Naive thymus-derived CD8-positive, alpha-beta T cell (primary cell): ENCODE results near the gene ZMYND11. TPM values are rescaled to one million over a fixed set of nuclear protein-coding genes. Genes with fewer than 3 reads are reported as not detected.
"Not testable (repeated sequence)": the region's sequence is repeated elsewhere in the genome, so short reads cannot be mapped to it uniquely, and the experiment has no call there.

Source experiments
- ATAC-seq, 2 donors: fragments of 150-1000 bp; cut with Tn5 transposase in 1 of 2; sonication (Bioruptor Pico), chemical (Tn5 transposase) in 1 of 2; 1 replicate in 1 of 2; 2 replicates in 1 of 2; pipeline ENCODE4 v1.10.0; 2021; ENCODE audit warnings: mild to moderate bottlenecking in 2 of 2, moderate library complexity in 2 of 2
- POLR2A ChIA-PET: fragments of 350-600 bp; sonication (Branson Sonifier 250); formaldehyde crosslinking; loops from one replicate; lab custom pipeline; 2021; ENCODE audit warnings: antibody characterized with exemption; lab: Charles Lee
- DNase-seq, 10 donors: peaks; one replicate each; pipeline versions ENCODE4 v3.0.0 to v3.0.0-alpha.2; 2020 to 2022
- H3K27ac Mint-ChIP-seq, 10 donors: one replicate each; pipeline ENCODE4 v1.8.0; 2020 to 2022; ENCODE audit warnings: mild to moderate bottlenecking in 10 of 10, mixed read lengths in 10 of 10, moderate library complexity in 4 of 10, inconsistent platforms in 1 of 10
- H3K27me3 Mint-ChIP-seq, 5 donors: one replicate each; pipeline ENCODE4 v1.8.0; 2021 to 2022; ENCODE audit warnings: mixed read lengths in 5 of 5
- H3K36me3 Mint-ChIP-seq, 3 donors: one replicate each; pipeline ENCODE4 v1.8.0; 2020 to 2022; ENCODE audit warnings: mixed read lengths in 3 of 3, mild to moderate bottlenecking in 2 of 3, inconsistent platforms in 1 of 3
- H3K4me1 Mint-ChIP-seq, 4 donors: one replicate each; pipeline ENCODE4 v1.8.0; 2021 to 2022; ENCODE audit warnings: mixed read lengths in 4 of 4
- H3K4me3 Mint-ChIP-seq, 10 donors: one replicate each; pipeline ENCODE4 v1.8.0; 2020 to 2022; ENCODE audit warnings: mild to moderate bottlenecking in 10 of 10, mixed read lengths in 10 of 10, moderate library complexity in 6 of 10, inconsistent platforms in 1 of 10
- H3K9me3 Mint-ChIP-seq, 9 donors: one replicate each; pipeline ENCODE4 v1.8.0; 2020 to 2022; ENCODE audit warnings: mixed read lengths in 9 of 9, mild to moderate bottlenecking in 3 of 9, inconsistent platforms in 1 of 9, moderate library complexity in 1 of 9
- polyA plus RNA-seq, 3 donors: library from polyadenylated mRNA; unstranded; fragments of 300-500 nt; fragmentation: Illumina TruSeq; gene quantifications; one replicate each; pipeline ENCODE4 v1.2.3, GENCODE V29; 2021
- total RNA-seq, 8 experiments: library from RNA in 2 of 8; stranded (reverse) in 2 of 8; gene quantifications; one replicate each; pipeline ENCODE4 v1.2.3 and lab custom pipeline; 2021 to 2026

ZMYND11 gene
- total and polyA plus RNA-seq, 5 experiments from 2014 or later = 29.8 to 71.1 (median 41.0) TPM

- ATAC-seq (no peak), DNase-seq (no peak)
- Mint-ChIP-seq H3K27me3 (no peaks in the 10 kb centered on the region), H3K36me3 (peaks cover 30 to 64% (median 41%) of the 10 kb centered on the region in 3 donors), H3K27ac (peak overlapping the region in 3 of 10 donors; percentile 9 to 42 (median 18)), H3K4me3 (no peak overlapping the region), H3K9me3 (peaks cover 0 to 10% (median 4%) of the 10 kb centered on the region in 9 donors), H3K4me1 (peaks cover 8 to 17% (median 10%) of the 10 kb centered on the region in 4 donors)
- POLR2A ChIA-PET = no interaction called here
Measured at GRCh38 chr10:182441-183201, 47.4 kb downstream of the ZMYND11 start.

DNA sequence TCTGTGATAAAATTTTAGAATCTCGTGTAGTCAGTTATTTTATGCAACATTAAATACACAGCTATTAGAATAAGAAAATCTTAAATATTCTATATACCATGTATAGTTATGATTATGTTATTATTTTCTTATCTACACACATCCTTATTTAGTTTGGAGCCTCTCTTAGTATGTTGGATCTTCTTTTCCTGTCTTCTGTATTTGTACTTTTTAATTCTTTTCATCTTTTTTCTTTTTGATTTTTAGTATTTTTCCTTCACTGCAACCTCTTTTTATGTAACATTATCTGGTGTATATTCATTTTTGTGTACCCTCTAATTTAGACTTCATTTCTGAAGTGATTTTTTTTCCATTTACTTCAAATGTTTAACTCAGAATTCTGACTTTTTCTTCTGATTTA, 48.9 kb downstream of the ZMYND11 start:
- peaks cover 30 to 76% (median 46%) of the 10 kb centered on the region in 3 donors for H3K36me3 Mint-ChIP-seq
- no peak for DNase-seq
- H3K27me3 Mint-ChIP-seq = no peaks in the 10 kb centered on the region
- no peak for ATAC-seq
- POLR2A ChIA-PET = no interaction called here
- H3K4me1 Mint-ChIP-seq = peaks cover 9 to 14% (median 10%) of the 10 kb centered on the region in 4 donors
- no peak overlapping the region for H3K4me3 Mint-ChIP-seq
- H3K27ac Mint-ChIP-seq = peak overlapping the region in 1 of 10 donors; percentile 67
- H3K9me3 Mint-ChIP-seq = peaks cover 0 to 10% (median 4%) of the 10 kb centered on the region in 9 donors

GRCh38 chr10:184911-185310, 49.7 kb downstream of the ZMYND11 start:
- POLR2A ChIA-PET = no interaction called here
- peaks cover 30 to 78% (median 44%) of the 10 kb centered on the region in 3 donors for H3K36me3 Mint-ChIP-seq
- no peak overlapping the region for H3K4me3 Mint-ChIP-seq
- no peaks in the 10 kb centered on the region for H3K27me3 Mint-ChIP-seq
- H3K9me3 Mint-ChIP-seq = peaks cover 0 to 10% (median 4%) of the 10 kb centered on the region in 9 donors
- peaks cover 8 to 16% (median 12%) of the 10 kb centered on the region in 4 donors for H3K4me1 Mint-ChIP-seq
- DNase-seq = no peak
- no peak overlapping the region for H3K27ac Mint-ChIP-seq
- ATAC-seq = no peak

DNA sequence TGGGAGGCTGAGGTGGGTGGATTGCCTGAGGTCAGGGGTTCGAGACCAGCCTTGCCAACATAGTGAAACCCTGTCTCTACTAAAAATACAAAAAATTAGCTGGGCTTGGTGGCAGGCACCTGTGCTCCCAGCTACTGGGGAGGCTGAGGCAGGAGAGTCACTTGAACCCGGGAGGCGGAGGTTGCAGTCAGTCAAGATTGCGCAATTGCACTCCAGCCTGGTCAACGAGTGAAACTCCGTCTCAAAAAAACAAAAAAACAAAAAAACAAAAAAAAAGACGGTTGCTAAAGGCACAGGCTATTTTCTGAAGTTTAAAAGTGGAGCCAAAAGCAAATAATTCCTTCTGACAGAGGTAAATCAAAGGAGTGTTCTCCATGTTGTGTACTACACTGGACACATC, 50.3 kb downstream of the ZMYND11 start:
- H3K4me1 Mint-ChIP-seq = peaks cover 9 to 21% (median 14%) of the 10 kb centered on the region in 4 donors
- H3K4me3 Mint-ChIP-seq, H3K27me3 Mint-ChIP-seq, POLR2A ChIA-PET, H3K9me3 Mint-ChIP-seq, ATAC-seq, DNase-seq, H3K27ac Mint-ChIP-seq: not testable (repeated sequence)
- H3K36me3 Mint-ChIP-seq = peaks cover 34 to 78% (median 46%) of the 10 kb centered on the region in 3 donors

- H3K36me3 Mint-ChIP-seq = peaks cover 35 to 82% (median 43%) of the 10 kb centered on the region in 3 donors
- POLR2A ChIA-PET = no interaction called here
- peaks cover 9 to 19% (median 16%) of the 10 kb centered on the region in 4 donors for H3K4me1 Mint-ChIP-seq
- DNase-seq (no peak), ATAC-seq (no peak)
- H3K9me3 Mint-ChIP-seq = peaks cover 0 to 10% (median 4%) of the 10 kb centered on the region in 9 donors
- no peak overlapping the region for H3K4me3 Mint-ChIP-seq
- H3K27ac Mint-ChIP-seq = no peak overlapping the region
- no peaks in the 10 kb centered on the region for H3K27me3 Mint-ChIP-seq
Measured at GRCh38 chr10:186911-187310, 51.7 kb downstream of the ZMYND11 start.

DNA sequence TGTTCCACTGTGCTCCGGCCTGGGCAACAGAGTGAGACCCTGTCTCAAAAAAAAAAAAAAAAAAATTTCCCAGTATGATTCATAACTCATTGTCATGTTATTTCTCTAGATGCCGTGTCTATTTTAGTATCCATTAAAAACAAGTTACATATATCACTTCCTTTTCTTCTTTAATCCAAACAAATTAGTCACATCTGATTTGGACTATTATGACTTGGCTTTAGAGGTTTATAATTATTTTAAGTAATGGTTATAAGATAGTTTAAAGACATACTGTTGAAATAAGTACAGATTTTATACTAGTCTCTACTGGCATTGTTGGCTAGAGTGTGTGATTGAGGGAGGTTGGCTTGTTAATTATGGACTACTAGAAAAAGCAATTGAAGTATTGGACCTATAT, 53.3 kb downstream of the ZMYND11 start:
- no peak for ATAC-seq
- DNase-seq = no peak
- no peak overlapping the region for H3K27ac Mint-ChIP-seq
- no peak overlapping the region for H3K4me3 Mint-ChIP-seq
- peaks cover 0 to 10% (median 4%) of the 10 kb centered on the region in 9 donors for H3K9me3 Mint-ChIP-seq
- H3K4me1 Mint-ChIP-seq = peaks cover 6 to 27% (median 22%) of the 10 kb centered on the region in 4 donors
- no peaks in the 10 kb centered on the region for H3K27me3 Mint-ChIP-seq
- peaks cover 20 to 75% (median 33%) of the 10 kb centered on the region in 3 donors for H3K36me3 Mint-ChIP-seq
- POLR2A ChIA-PET = no interaction called here

- Mint-ChIP-seq H3K36me3 (peaks cover 6 to 71% (median 24%) of the 10 kb centered on the region in 3 donors), H3K4me1 (peaks cover 11 to 26% (median 18%) of the 10 kb centered on the region in 4 donors), H3K27ac (peak overlapping the region in 3 of 10 donors; percentile 39 to 81 (median 63)), H3K4me3 (no peak overlapping the region), H3K9me3 (no peaks in the 10 kb centered on the region), H3K27me3 (no peaks in the 10 kb centered on the region)
- ATAC-seq (no peak), DNase-seq (no peak)
- POLR2A ChIA-PET = no interaction called here
Measured at GRCh38 chr10:190216-190615, 55.0 kb downstream of the ZMYND11 start.

- H3K9me3 Mint-ChIP-seq = no peaks in the 10 kb centered on the region
- H3K4me3 Mint-ChIP-seq = no peak overlapping the region
- DNase-seq (no peak), ATAC-seq (no peak)
- POLR2A ChIA-PET = no interaction called here
- H3K27ac Mint-ChIP-seq = no peak overlapping the region
- H3K36me3 Mint-ChIP-seq = peaks cover 6 to 72% (median 23%) of the 10 kb centered on the region in 3 donors
- peaks cover 11 to 25% (median 19%) of the 10 kb centered on the region in 4 donors for H3K4me1 Mint-ChIP-seq
- H3K27me3 Mint-ChIP-seq = no peaks in the 10 kb centered on the region
Measured at GRCh38 chr10:191703-192518, 56.7 kb downstream of the ZMYND11 start.

- Mint-ChIP-seq H3K9me3 (no peaks in the 10 kb centered on the region), H3K36me3 (peaks cover 6 to 60% (median 19%) of the 10 kb centered on the region in 3 donors), H3K4me3 (peak overlapping the region in 1 of 10 donors; percentile 12), H3K27me3 (no peaks in the 10 kb centered on the region), H3K4me1 (peaks cover 11 to 25% (median 18%) of the 10 kb centered on the region in 4 donors), H3K27ac (no peak overlapping the region)
- POLR2A ChIA-PET = no interaction called here
- no peak for ATAC-seq
- DNase-seq = no peak
Measured at GRCh38 chr10:194281-194680, 59.0 kb downstream of the ZMYND11 start.

DNA sequence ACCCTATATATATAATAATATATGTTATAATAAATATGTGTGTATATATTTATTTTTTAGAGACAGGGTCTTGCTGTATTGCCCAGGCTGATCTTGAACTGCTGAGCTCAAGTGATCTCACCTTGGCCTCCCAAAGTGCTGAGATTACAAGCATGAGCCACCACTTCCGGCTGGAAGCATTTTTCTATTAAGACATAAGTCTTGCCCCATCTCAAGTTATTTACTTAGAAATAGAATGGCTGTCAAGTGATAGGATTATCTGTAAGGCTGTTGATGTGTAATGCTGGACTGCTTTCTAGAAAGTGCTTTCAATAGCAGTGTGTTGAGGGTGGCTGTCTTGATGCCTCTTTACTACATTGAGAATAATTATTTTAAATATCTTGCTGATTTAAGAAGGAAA, 65.2 kb downstream of the ZMYND11 start:
- Mint-ChIP-seq H3K4me3 (no peak overlapping the region), H3K36me3 (peaks cover 0 to 24% (median 4%) of the 10 kb centered on the region in 3 donors), H3K4me1 (peaks cover 0 to 12% (median 6%) of the 10 kb centered on the region in 4 donors), H3K9me3 (no peaks in the 10 kb centered on the region), H3K27me3 (no peaks in the 10 kb centered on the region), H3K27ac (no peak overlapping the region)
- POLR2A ChIA-PET = no interaction called here
- ATAC-seq (no peak), DNase-seq (no peak)

- peaks cover 1 to 23% (median 9%) of the 10 kb centered on the region in 3 donors for H3K36me3 Mint-ChIP-seq
- peaks cover under 1 to 13% (median 6%) of the 10 kb centered on the region in 4 donors for H3K4me1 Mint-ChIP-seq
- H3K27ac Mint-ChIP-seq = peak overlapping the region in 2 of 10 donors; percentile 26 to 66
- H3K27me3 Mint-ChIP-seq = no peaks in the 10 kb centered on the region
- H3K9me3 Mint-ChIP-seq = no peaks in the 10 kb centered on the region
- H3K4me3 Mint-ChIP-seq = no peak overlapping the region
- POLR2A ChIA-PET = no interaction called here
- DNase-seq (no peak), ATAC-seq (no peak)
Measured at GRCh38 chr10:201328-201771, 66.1 kb downstream of the ZMYND11 start.

- Mint-ChIP-seq H3K36me3 (peaks cover 5 to 49% (median 31%) of the 10 kb centered on the region in 3 donors), H3K9me3 (no peaks in the 10 kb centered on the region), H3K27me3 (no peaks in the 10 kb centered on the region), H3K27ac (peak overlapping the region in 1 of 10 donors; percentile 82), H3K4me3 (no peak overlapping the region), H3K4me1 (peaks cover 2 to 7% (median 4%) of the 10 kb centered on the region in 4 donors)
- DNase-seq (no peak), ATAC-seq (no peak)
- POLR2A ChIA-PET = no interaction called here
Measured at GRCh38 chr10:208616-209015, 73.4 kb downstream of the ZMYND11 start.
